C4-2B (cell line): ENCODE results near the gene JDP2.
A peak's percentile ranks its signal among the peaks of the same experiment; 100 is the strongest.

Source experiments
- H3K27ac ChIP-seq: fragments of 450-650 bp; 2 replicates; pipeline ENCODE4 v1.5.1; 2017
- CTCF ChIP-seq: fragments of 450-650 bp; conservative IDR thresholded peaks from 2 replicates; pipeline ENCODE4 v1.5.1; 2017; ENCODE audit warnings: mild to moderate bottlenecking
- ZFX ChIP-seq: fragments of 450-650 bp; IDR thresholded peaks from 2 replicates; pipeline ENCODE4 v1.6.1; 2017

The JDP2 gene

GRCh38 chr14:75443203-75443969, 15.6 kb downstream of the JDP2 start:
- TF ChIP-seq ZFX (no peak), CTCF (no peak)
- no peak overlapping the region for H3K27ac ChIP-seq

GRCh38 chr14:75445236-75445635, 17.4 kb downstream of the JDP2 start:
- no peak overlapping the region for H3K27ac ChIP-seq
- TF ChIP-seq CTCF = no peak
- no peak for TF ChIP-seq ZFX

- TF ChIP-seq ZFX (no peak), CTCF (no peak)
Measured at GRCh38 chr14:75445963-75446362, 18.1 kb downstream of the JDP2 start.

GRCh38 chr14:75446447-75446846, 18.6 kb downstream of the JDP2 start:
- no peak overlapping the region for H3K27ac ChIP-seq
- TF ChIP-seq CTCF (no peak), ZFX (no peak)

More at GRCh38 chr14:75445963-75446362, 18.1 kb downstream of the JDP2 start:
- H3K27ac ChIP-seq = no peak overlapping the region

DNA sequence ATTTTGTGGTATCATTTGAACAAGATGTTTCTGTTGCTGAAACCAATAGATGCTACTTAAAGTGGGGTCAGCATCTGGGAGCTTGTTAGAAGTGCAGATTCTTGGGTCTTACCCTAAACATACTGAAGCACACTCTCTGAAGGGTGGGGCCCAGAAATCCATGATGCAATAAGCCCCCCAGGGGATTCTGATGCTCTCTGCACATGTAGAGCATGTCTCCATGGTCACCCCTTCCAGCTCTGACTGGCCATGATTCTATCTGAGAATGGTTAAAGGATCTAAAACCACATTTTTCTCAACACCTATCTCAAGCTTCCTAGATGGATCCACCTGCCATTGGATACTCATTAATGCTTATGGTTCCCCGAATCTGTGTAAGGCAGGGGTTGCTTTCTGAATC, 20.4 kb downstream of the JDP2 start:
- no peak overlapping the region for H3K27ac ChIP-seq
- TF ChIP-seq CTCF (no peak), ZFX (no peak)

DNA sequence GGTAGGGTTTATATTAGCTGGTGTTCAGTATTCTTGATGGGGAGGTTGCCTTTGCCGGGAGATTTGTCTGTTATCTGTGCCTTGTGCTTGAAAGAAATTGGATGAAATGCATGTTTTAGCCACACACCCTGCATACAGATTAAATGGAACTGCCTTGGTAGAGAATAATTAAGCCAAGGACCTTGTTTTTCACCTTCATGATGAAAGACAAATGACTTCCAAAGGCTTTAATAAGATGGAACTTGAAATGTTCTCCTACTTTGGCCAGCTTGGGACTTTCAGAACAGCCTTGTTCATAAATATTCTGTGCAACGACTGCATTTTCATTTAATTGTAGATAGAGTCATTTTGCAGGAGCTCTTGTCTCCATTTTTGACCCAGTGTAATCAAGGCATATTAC, 21.2 kb downstream of the JDP2 start:
- no peak overlapping the region for H3K27ac ChIP-seq
- TF ChIP-seq CTCF (no peak), ZFX (no peak)

DNA sequence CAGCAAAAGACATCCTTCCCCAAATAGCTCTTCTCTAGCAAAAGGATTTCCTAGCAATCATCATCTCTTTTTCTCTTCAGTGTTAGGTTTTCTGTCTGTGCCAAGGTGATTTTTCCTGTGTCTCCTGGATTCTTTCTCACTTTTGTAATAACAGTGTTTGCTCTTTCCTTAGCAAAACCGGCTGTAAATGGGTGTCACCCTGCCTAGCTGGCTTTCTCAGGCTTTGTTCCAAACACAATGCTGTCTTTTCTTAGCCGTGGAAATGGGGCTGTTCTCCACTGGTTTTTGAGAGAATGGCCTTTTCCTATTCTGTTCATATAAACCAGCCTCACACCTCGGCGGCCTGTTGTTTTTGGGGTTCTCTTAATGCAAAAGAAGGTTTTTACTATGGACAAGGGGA, 21.9 kb downstream of the JDP2 start:
- TF ChIP-seq CTCF = no peak
- TF ChIP-seq ZFX = no peak
- H3K27ac ChIP-seq = peak overlapping the region; percentile 64
